H1 (cell line): ENCODE data around the gene FSIP1. TPM values are rescaled to one million over a fixed set of nuclear protein-coding genes. Genes with fewer than 3 reads are reported as not detected.

ENCODE experiments used
- ASH2L ChIP-seq: fragments of 200-600, 300-600 bp; sonication (generic); IDR thresholded peaks from one replicate; pipeline ENCODE4 v1.7.1; 2017; ENCODE audit warnings: low read length
- CHD7 ChIP-seq: fragments of 300-600 bp; sonication (generic); IDR thresholded peaks from 2 replicates; pipeline ENCODE4 v1.7.1; 2012; ENCODE audit warnings: low read length, moderate library complexity, mild to moderate bottlenecking, inconsistent platforms; ENCODE audit not compliant: insufficient replicate concordance
- RBBP5 ChIP-seq: IDR thresholded peaks from 2 replicates; pipeline ENCODE4 v1.7.1; 2012; ENCODE audit warnings: low read depth, mild to moderate bottlenecking, inconsistent platforms, low read length, moderate library complexity, borderline replicate concordance
- SAP30 ChIP-seq: fragments of 300-600 bp; sonication (generic); IDR thresholded peaks from 2 replicates; pipeline ENCODE4 v1.7.1; 2012; ENCODE audit warnings: low read length, moderate library complexity, mild to moderate bottlenecking, inconsistent platforms; ENCODE audit not compliant: insufficient read depth, insufficient replicate concordance
- SRF ChIP-seq: IDR thresholded peaks from 2 replicates; pipeline ENCODE4 v1.6.1; 2011; ENCODE audit warnings: mild to moderate bottlenecking, low read depth, low read length, moderate library complexity
- TAF1 ChIP-seq: IDR thresholded peaks from 2 replicates; pipeline ENCODE4 v1.6.1; 2011; ENCODE audit warnings: mild to moderate bottlenecking, low read depth, low read length
- polyA plus RNA-seq, 7 experiments: library from polyadenylated mRNA; depleted of rRNA in 3 of 7; stranded (reverse) in 5 of 7; unstranded in 2 of 7; fragments of >200 nt in 5 of 7; fragments of 200-250 nt in 2 of 7; gene quantifications; 1 replicate in 5 of 7; 2 replicates in 1 of 7; 4 replicates in 1 of 7; pipeline versions ENCODE4 v1.2.1 to v1.2.3, GENCODE V29; 2011 to 2013; ENCODE audit warnings: missing spikeins in 2 of 7, mixed read lengths in 2 of 7
- total RNA-seq: library from RNA; stranded (reverse); fragmentation: NEBNext Ultra II Directional; extraction: Animal tissue kit (Norgen Biotek cat#: 25700); gene quantifications from 2 replicates; pipeline ENCODE4 v1.2.1, GENCODE V29; 2021

FSIP1 gene
- total and polyA plus RNA-seq, 2 of the 8 experiments (the other 6 are each of a cell fraction or from before 2014, with no cell fraction given): 0.18 to 1.3 TPM

- TF ChIP-seq SAP30 (no peak), ASH2L (no peak), SRF (no peak), RBBP5 (no peak), TAF1 (no peak), CHD7 (no peak)
- TF ChIP-seq, all 59 proteins: peak for 0
Observed at GRCh38 chr15:39605146-39605545, 177.5 kb downstream of the FSIP1 start (continued).
